K562 (cell line): ENCODE results near the gene GDF9. TPM values are rescaled to one million over a fixed set of nuclear protein-coding genes. Genes with fewer than 3 reads are reported as not detected.

ENCODE experiments used
- ATAC-seq: fragments of 200-7000 bp; cut with Tn5 transposase; 3 replicates; pipeline ENCODE4 v1.9.1; 2020; ENCODE audit warnings: moderate library complexity
- BruUV-seq: library from RNA; stranded (reverse); fragments of 400-500 nt; replicated peaks from 2 replicates; lab custom pipeline; 2021; lab: Mats Ljungman, UMichigan
- CTCF ChIA-PET: fragments of 300-600 bp; formaldehyde crosslinking; extraction: SDS; loops from one replicate; lab custom pipeline; 2021; ENCODE audit warnings: low intra/inter-chr PET ratio; lab: Yijun Ruan, JAX
- POLR2A ChIA-PET: fragments of 300-600, 350-650 bp; sonication (Branson Sonifier 250); formaldehyde crosslinking; extraction: SDS; loops from one replicate; lab custom pipeline; 2021; ENCODE audit warnings: antibody characterized with exemption, inconsistent platforms; lab: Yijun Ruan, JAX
- DNase-seq, 4 experiments: peaks; one replicate each; pipeline versions ENCODE4 v3.0.0 to v3.0.0-alpha.2; 2011 to 2018; ENCODE audit warnings: low spot score in 3 of 4, mixed read lengths in 3 of 4; ENCODE audit errors: extremely low read depth in 1 of 4
- FAIRE-seq: peaks from 2 replicates; lab custom pipeline; 2011; peaks lifted over from hg19 to GRCh38; lab: Jason Lieb, UNC
- H2AFZ ChIP-seq: 2 replicates; pipeline ENCODE4 v1.6.0; 2011; ENCODE audit warnings: low read depth, low read length, control low read depth, inconsistent platforms
- H3K27ac ChIP-seq: fragments of 200-600 bp; 3 replicates; pipeline ENCODE4 v1.8.0; 2011; ENCODE audit warnings: low read depth, mild to moderate bottlenecking, control low read depth, inconsistent platforms, low read length, moderate library complexity, mixed read lengths; ENCODE audit errors: extremely low read depth
- H3K27me3 ChIP-seq, 2 experiments: fragments of 300-600 bp in 1 of 2; 2 replicates in 1 of 2; 3 replicates in 1 of 2; pipeline versions ENCODE4 v1.6.0 to v1.8.0; 2011; ENCODE audit warnings: inconsistent platforms in 2 of 2, low read length in 2 of 2, mild to moderate bottlenecking in 1 of 2, mixed read lengths in 1 of 2, moderate library complexity in 1 of 2; ENCODE audit not compliant: control insufficient read depth in 2 of 2, insufficient read depth in 2 of 2
- H3K36me3 ChIP-seq: fragments of 300-600 bp; 3 replicates; pipeline ENCODE4 v1.8.0; 2011; ENCODE audit warnings: mild to moderate bottlenecking, low read length, inconsistent platforms; ENCODE audit not compliant: control insufficient read depth, insufficient read depth
- H3K4me1 ChIP-seq, 2 experiments: fragments of 200-600 bp in 1 of 2; replicated peaks in 1 of 2; 2 replicates in 1 of 2; 3 replicates in 1 of 2; pipeline versions ENCODE4 v1.5.1 to v1.8.0; 2011; ENCODE audit warnings: inconsistent platforms in 2 of 2, low read length in 2 of 2, mild to moderate bottlenecking in 1 of 2, mixed read lengths in 1 of 2, moderate library complexity in 1 of 2; ENCODE audit not compliant: control insufficient read depth in 2 of 2, insufficient read depth in 2 of 2
- H3K4me2 ChIP-seq: 2 replicates; pipeline ENCODE4 v1.6.1; 2011; ENCODE audit warnings: low read length, control low read depth, inconsistent platforms, mixed read lengths; ENCODE audit not compliant: insufficient read depth
- H3K4me3 ChIP-seq: fragments of 200-600 bp; sonication (generic), shearing (Covaris generic); 2 replicates; pipeline ENCODE4 v1.5.1; 2016; ENCODE audit warnings: control low read depth, inconsistent platforms
- H3K79me2 ChIP-seq: fragments of 200-600 bp; 3 replicates; pipeline ENCODE4 v1.8.0; 2011; ENCODE audit warnings: low read length, inconsistent platforms; ENCODE audit not compliant: control insufficient read depth, insufficient read depth
- H3K9ac ChIP-seq, 2 experiments: 2 replicates each; pipeline versions ENCODE4 v1.6.0 to v1.6.1; 2011; ENCODE audit warnings: low read depth in 2 of 2, low read length in 2 of 2, control low read depth in 1 of 2, inconsistent platforms in 1 of 2, mild to moderate bottlenecking in 1 of 2, mixed read lengths in 1 of 2; ENCODE audit not compliant: insufficient read depth in 1 of 2
- H3K9me1 ChIP-seq: one replicate; pipeline ENCODE4 v1.6.0; 2011; ENCODE audit warnings: inconsistent platforms, mild to moderate bottlenecking, low read length, moderate library complexity; ENCODE audit not compliant: control insufficient read depth, insufficient read depth
- H3K9me3 ChIP-seq: replicated peaks from 2 replicates; pipeline ENCODE4 v1.5.1; 2011; ENCODE audit warnings: low read depth, low read length, inconsistent platforms; ENCODE audit not compliant: control insufficient read depth, insufficient read depth
- H4K20me1 ChIP-seq: replicated peaks from 2 replicates; pipeline ENCODE4 v1.6.1; 2011; ENCODE audit warnings: low read length, inconsistent platforms, mixed read lengths; ENCODE audit not compliant: control insufficient read depth, insufficient read depth
- ATF2 ChIP-seq: sonication (generic); formaldehyde crosslinking; IDR thresholded peaks from 2 replicates; pipeline ENCODE4 v1.8.1; 2022; ENCODE audit warnings: missing genetic modification reagents
- CBX2 ChIP-seq: fragments of 200-600 bp; sonication (generic); IDR thresholded peaks from one replicate; pipeline ENCODE4 v1.6.1; 2012; ENCODE audit warnings: mild to moderate bottlenecking, low read length, inconsistent platforms; ENCODE audit not compliant: insufficient read depth, poor library complexity, severe bottlenecking
- CREM ChIP-seq: IDR thresholded peaks from 2 replicates; pipeline ENCODE4 v1.6.1; 2014; ENCODE audit warnings: antibody characterized with exemption, low read depth
- ETV5 ChIP-seq: sonication (generic); formaldehyde crosslinking; IDR thresholded peaks from 2 replicates; pipeline ENCODE4 v1.4.0; 2020; ENCODE audit warnings: low read depth, mild to moderate bottlenecking, missing genetic modification reagents
- FOXP1 ChIP-seq: sonication (generic); formaldehyde crosslinking; IDR thresholded peaks from 2 replicates; pipeline ENCODE4 v1.8.0; 2022; ENCODE audit warnings: mild to moderate bottlenecking, missing genetic modification reagents
- GTF2A2 ChIP-seq: IDR thresholded peaks from 2 replicates; pipeline ENCODE4 v1.6.1; 2016; ENCODE audit warnings: mild to moderate bottlenecking, missing genetic modification characterization, missing compliant biosample characterization
- HNRNPH1 ChIP-seq: fragments of 200-400 bp; formaldehyde crosslinking; optimal IDR thresholded peaks from 2 replicates; pipeline ENCODE3; 2017; ENCODE audit warnings: low read depth, mild to moderate bottlenecking, low read length, moderate library complexity
- IFI16 ChIP-seq: fragments of 250-450 bp; sonication (Bioruptor Pico); IDR thresholded peaks from 2 replicates; pipeline ENCODE4 v2.1.2; 2022; ENCODE audit warnings: mild to moderate bottlenecking, inconsistent platforms
- KDM5B ChIP-seq: fragments of 200-600 bp; sonication (generic); IDR thresholded peaks from 2 replicates; pipeline ENCODE4 v1.6.1; 2012; ENCODE audit warnings: low read depth, mild to moderate bottlenecking, moderate library complexity, low read length, control low read depth, inconsistent platforms; ENCODE audit not compliant: insufficient replicate concordance
- LCOR ChIP-seq: sonication (generic); formaldehyde crosslinking; IDR thresholded peaks from 2 replicates; pipeline ENCODE4 v1.8.0; 2022; ENCODE audit warnings: mild to moderate bottlenecking, missing genetic modification reagents
- PCBP1 ChIP-seq: fragments of 200-400 bp; formaldehyde crosslinking; IDR thresholded peaks from 2 replicates; pipeline ENCODE4 v1.6.1; 2018; ENCODE audit warnings: mild to moderate bottlenecking, low read depth, low read length; ENCODE audit not compliant: poor library complexity, severe bottlenecking
- POLR3A ChIP-seq: IDR thresholded peaks from 2 replicates; pipeline ENCODE4 v1.6.1; 2011; ENCODE audit warnings: borderline replicate concordance, mild to moderate bottlenecking, moderate library complexity; ENCODE audit not compliant: insufficient read length, insufficient read depth; ENCODE audit errors: extremely low read depth
- TCF7L2 ChIP-seq: fragments of 150-350 bp; IDR thresholded peaks from 2 replicates; pipeline ENCODE4 v1.6.1; 2016; ENCODE audit warnings: low read depth, mild to moderate bottlenecking, low read length, moderate library complexity
- TSC22D4 ChIP-seq: fragments of 450-650 bp; IDR thresholded peaks from 2 replicates; pipeline ENCODE4 v1.6.1; 2016; ENCODE audit warnings: missing genetic modification characterization, missing biosample characterization, control low read depth
- VEZF1 ChIP-seq: fragments of 200-800 bp; sonication (Bioruptor generic); IDR thresholded peaks from 2 replicates; pipeline ENCODE4 v1.6.1; 2017; ENCODE audit warnings: missing genetic modification characterization, missing compliant biosample characterization
- ZNF134 ChIP-seq: fragments of 250-450 bp; sonication (Bioruptor Pico); conservative IDR thresholded peaks from 2 replicates; pipeline ENCODE4 v1.4.0; 2020
- WGBS: fragments of 100-300 bp; shearing (Covaris generic); methylation state at CpG from one replicate; pipeline ENCODE4 v1.1.6; 2016; ENCODE audit warnings: low coverage, mixed read lengths; ENCODE audit not compliant: insufficient coverage; ENCODE audit errors: missing lambda C conversion rate; 5-methylcytosine and 5-hydroxymethylcytosine counted together
- in situ Hi-C: fragments of 300-500 bp; cut with MboI; formaldehyde crosslinking; loops from 4 replicates; pipeline ENCODE4 v1.15.0; 2018; ENCODE audit warnings: inconsistent platforms, mixed read lengths
- intact Hi-C: fragments of 100-400 bp; cut with micrococcal nuclease; formaldehyde crosslinking; loops from 2 replicates; pipeline ENCODE4 v1.14.2; 2022
- polyA plus RNA-seq, 8 experiments: library from polyadenylated mRNA; depleted of rRNA in 4 of 8; stranded (reverse) in 5 of 8; unstranded in 3 of 8; fragments of >200 nt; fragmentation: Nextera tagmentation in 2 of 8; fragmentation: Illumina TruSeq in 1 of 8; extraction: Ambion mirVana in 2 of 8; extraction: Trizol in 1 of 8; gene quantifications; 2 replicates each; pipeline versions ENCODE4 v1.2.1 to v1.2.3, GENCODE V29; 2011 to 2014; ENCODE audit warnings: inconsistent platforms in 1 of 8, missing spikeins in 1 of 8
- total RNA-seq, 7 experiments: library from RNA; depleted of rRNA in 6 of 7; stranded (reverse); fragments of >200 nt in 6 of 7; fragmentation: Illumina TruSeq in 2 of 7; extraction: Trizol in 2 of 7; gene quantifications; 2 replicates each; pipeline versions ENCODE4 v1.2.1 to v1.2.3, GENCODE V29; 2011 to 2021; ENCODE audit warnings: low replicate concordance in 1 of 7
- TF ChIP-seq, protein P1 (sequence below): fragments of 250-450 bp; sonication (Bioruptor Pico); IDR thresholded peaks from 2 replicates; pipeline ENCODE4 v1.4.0; 2020; ENCODE audit warnings: mild to moderate bottlenecking, moderate library complexity

Gene GDF9
- total and polyA plus RNA-seq, 9 of the 15 experiments (the other 6 are each of a cell fraction or from before 2014, with no cell fraction given), result 0.10 to 0.70 (median 0.20) TPM; not detected in 1

DNA sequence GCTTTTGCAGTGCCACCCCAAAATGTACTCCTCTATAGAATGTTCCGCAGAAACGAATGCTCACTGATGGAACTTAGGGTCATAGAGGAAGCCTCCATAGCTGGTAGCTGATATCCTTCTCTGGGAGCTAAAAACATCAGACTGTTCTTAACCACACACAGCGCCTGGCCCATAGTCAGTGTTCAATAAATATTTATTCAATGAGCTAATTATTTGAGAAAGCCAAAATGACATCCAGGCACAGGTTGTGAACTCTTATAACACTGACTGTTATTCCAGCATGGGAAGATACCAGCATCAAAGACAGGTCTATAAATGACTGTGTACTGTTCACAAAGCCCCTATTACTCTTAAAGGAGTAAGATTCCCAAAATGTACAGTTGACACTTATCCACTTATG lies 12.9 kb downstream of the GDF9 start:
- ChIA-PET CTCF (no interaction called here), POLR2A (interaction anchor here (1.1 to 3.0 kb wide), 4 partner anchors 9 to 23 kb away, joined by 3 to 17 read pairs (median 6); partner anchors contain the start of genes GDF9 and UQCRQ)
- H3K36me3 ChIP-seq, result no peaks in the 10 kb centered on the region
- no peak overlapping the region for H3K4me2 ChIP-seq
- no peak overlapping the region for H3K27ac ChIP-seq
- H3K79me2 ChIP-seq, result no peaks in the 10 kb centered on the region
- H2AFZ ChIP-seq, result no peak overlapping the region
- FAIRE-seq (no peak), DNase-seq (no peak), ATAC-seq (no peak)
- H3K9me1 ChIP-seq, result no peaks in the 10 kb centered on the region
- H3K9ac ChIP-seq, result no peak overlapping the region
- WGBS, result 62% methylated on average over 3 of the region's 3 CpGs
- H3K27me3 ChIP-seq, result no peaks in the 10 kb centered on the region
- H4K20me1 ChIP-seq, result no peaks in the 10 kb centered on the region
- H3K4me3 ChIP-seq, result no peak overlapping the region
- no TSS peak for BruUV-seq
- H3K9me3 ChIP-seq, result no peaks in the 10 kb centered on the region
- peaks cover 0 to 14% of the 10 kb centered on the region in 2 experiments; a peak in 3 of 5 replicates for H3K4me1 ChIP-seq
- intact Hi-C loops (no loop called here), in situ Hi-C loops (no loop called here)
- TF ChIP-seq, protein P1, sequence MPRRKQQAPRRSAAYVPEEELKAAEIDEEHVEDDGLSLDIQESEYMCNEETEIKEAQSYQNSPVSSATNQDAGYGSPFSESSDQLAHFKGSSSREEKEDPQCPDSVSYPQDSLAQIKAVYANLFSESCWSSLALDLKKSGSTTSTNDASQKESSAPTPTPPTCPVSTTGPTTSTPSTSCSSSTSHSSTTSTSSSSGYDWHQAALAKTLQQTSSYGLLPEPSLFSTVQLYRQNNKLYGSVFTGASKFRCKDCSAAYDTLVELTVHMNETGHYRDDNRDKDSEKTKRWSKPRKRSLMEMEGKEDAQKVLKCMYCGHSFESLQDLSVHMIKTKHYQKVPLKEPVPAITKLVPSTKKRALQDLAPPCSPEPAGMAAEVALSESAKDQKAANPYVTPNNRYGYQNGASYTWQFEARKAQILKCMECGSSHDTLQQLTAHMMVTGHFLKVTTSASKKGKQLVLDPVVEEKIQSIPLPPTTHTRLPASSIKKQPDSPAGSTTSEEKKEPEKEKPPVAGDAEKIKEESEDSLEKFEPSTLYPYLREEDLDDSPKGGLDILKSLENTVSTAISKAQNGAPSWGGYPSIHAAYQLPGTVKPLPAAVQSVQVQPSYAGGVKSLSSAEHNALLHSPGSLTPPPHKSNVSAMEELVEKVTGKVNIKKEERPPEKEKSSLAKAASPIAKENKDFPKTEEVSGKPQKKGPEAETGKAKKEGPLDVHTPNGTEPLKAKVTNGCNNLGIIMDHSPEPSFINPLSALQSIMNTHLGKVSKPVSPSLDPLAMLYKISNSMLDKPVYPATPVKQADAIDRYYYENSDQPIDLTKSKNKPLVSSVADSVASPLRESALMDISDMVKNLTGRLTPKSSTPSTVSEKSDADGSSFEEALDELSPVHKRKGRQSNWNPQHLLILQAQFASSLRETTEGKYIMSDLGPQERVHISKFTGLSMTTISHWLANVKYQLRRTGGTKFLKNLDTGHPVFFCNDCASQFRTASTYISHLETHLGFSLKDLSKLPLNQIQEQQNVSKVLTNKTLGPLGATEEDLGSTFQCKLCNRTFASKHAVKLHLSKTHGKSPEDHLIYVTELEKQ, result no peak
- TF ChIP-seq POLR3A (no peak), ETV5 (CRISPR knock-in tag) (no peak), ATF2 (no peak), PCBP1 (no peak), LCOR (CRISPR knock-in tag) (no peak), TSC22D4 (tag) (no peak), CREM (no peak), KDM5B (no peak), IFI16 (CRISPR knock-in tag) (no peak), GTF2A2 (no peak), CBX2 (no peak), HNRNPH1 (no peak), VEZF1 (CRISPR knock-in tag) (no peak), TCF7L2 (no peak), FOXP1 (CRISPR knock-in tag) (no peak), ZNF134 (no peak)
